ENCODE data around the gene STARD8.

The STARD8 gene

GRCh38 chrX:68692651-68693050 is 45.2 kb downstream of the STARD8 start:
- no peak for DNase-seq

DNA sequence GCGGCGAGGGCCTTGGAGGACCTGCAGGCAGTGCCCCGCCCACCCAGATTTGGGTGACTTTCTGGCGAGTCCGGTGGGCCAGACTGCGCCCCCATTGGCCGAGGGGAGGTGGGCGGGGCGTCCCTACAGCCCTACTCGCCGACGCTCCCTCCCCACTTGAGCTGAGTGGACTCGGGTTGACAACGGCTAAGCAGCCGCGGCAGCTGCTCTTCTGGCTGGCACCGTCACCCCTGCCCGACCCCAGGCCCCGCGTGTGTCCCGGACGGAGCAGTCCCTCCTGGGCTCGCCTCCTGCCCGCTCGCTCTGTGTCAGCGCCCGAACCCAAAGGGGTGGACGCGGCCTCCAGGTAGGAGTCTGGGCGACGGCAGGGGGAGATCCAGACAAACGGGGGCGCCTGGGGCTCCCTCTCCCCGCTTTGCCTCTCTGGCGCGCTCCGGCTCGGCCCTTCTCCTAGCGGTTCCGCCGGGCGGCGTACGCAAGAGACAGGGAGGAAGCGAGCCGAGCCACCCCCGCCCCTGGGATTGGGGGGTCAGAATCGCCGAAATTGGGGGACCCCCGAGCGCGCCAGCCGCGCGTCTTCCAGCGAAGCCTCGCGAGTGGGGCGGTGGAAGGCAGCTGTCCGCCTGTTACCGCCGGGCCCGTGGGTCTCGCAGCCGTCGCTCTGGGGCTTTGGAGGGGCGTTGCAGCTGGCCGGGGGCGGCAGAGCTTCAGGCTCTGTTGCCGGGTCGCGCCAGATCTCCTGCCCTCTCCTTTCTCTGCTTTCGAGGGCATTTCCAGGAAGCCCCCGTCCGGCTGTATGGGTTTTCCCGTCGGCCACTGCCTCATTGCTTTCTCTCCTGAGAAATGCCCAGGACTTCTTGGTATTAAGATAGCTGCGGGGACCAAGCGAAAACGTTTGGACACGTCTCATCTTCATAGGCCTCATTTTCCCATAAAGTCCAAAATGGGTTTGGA is 46.3 kb downstream of the STARD8 start:
- DNase-seq, result no peak

GRCh38 chrX:68694435-68695205 is 47.2 kb downstream of the STARD8 start:
- no peak for DNase-seq

DNA sequence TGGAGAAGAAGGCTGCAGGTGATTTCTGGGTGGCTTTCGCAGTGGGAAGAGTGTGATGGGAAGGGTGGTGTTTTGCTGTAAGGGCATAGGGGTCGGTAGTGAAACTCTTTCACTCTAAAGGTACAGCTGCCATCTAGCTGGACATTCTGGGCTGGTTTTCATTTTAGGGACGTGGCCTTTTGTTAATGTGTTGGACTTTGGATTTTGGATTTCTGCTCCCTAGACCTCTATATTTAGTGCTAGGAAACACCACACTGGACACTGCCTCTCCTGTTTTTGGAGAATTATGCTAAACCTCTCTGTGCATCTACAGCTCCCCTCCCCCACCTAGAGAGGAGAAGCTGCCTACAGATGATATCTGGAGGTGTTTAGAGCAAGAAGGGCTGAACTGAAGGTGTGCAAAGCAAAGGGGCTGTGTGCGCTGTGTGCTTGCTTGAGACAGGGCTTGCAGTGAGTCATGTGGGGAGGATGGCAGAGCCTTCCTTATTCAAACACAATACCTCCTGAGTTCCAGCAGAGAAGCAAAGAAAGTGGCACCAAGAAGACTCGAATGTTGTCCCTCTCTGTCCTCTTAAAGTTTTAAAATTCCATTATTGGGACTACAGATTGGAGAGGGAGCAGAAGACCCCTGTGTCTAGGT is 47.9 kb downstream of the STARD8 start:
- DNase-seq, result no peak

DNA sequence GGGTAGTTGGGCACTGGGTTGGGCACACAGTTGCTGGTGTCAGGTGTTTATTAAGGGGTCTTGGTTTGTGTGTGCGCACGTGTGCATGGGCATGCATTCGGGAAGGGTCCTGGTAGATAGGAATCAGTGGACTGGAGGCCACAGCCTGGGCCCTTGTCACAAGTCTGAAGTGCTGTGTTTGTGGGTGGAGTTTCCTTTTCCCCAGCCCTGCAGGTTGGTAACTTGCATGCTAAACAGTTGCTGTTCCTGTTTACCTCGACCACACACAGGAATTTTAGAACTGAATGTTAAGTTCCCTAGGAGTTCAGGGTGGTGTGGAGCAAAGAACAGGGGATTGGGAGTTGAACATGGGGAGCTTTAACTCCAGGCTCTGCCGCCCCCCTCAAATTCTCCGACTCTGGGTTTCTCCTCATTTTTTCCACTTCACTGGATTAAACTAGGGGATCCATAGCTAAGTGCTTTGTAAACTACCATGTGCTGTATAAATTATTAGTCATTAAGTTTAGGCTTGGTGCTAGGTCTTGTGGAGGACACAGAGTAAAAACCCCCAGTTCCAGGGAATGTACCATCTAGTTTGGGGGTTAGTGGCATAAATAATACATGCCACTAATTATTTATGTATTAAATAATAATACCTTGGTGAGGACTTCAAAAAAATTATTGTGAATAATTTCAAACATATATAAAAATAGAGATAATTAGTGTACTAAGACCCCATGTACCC is 49.0 kb downstream of the STARD8 start:
- DNase-seq, result no peak

- no peak for DNase-seq
Observed at GRCh38 chrX:68697036-68697435, 49.6 kb downstream of the STARD8 start.

DNA sequence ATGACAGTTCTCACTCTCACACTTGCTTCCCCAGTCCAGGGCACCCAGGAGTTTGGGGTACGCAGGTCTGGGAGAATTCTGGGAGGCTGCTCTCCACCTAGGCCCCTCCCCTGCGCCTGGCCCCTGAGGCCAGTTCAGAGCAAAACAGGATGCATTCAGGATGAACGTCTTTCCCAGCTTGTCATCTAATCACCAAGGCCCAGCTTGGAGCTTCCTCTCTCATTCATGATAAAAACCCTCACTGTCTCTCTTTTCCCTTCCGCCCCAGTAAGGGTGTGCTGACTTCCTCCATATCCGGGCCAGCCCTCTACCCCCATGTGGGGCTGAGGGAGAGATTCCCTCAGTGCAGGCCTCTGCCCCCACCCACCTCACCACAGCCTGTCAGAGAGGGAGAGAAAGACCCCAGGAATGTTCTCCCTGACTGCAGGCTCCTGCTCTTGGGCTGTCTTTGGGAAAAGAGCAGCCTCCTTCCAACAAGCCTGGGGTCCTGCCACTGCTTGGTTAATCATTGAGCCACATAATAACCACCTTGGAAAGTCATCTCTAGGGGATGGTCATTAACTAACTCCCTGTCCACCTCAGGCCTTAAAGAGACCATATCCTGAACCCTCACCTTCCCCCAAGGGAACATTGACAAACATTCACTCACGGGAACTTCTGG is 50.1 kb downstream of the STARD8 start:
- no peak for DNase-seq

GRCh38 chrX:68698942-68699341 is 51.5 kb downstream of the STARD8 start:
- no peak for DNase-seq

GRCh38 chrX:68699960-68700746 is 52.7 kb downstream of the STARD8 start:
- no peak for DNase-seq

- DNase-seq, result no peak
Observed at GRCh38 chrX:68703369-68703768, 55.9 kb downstream of the STARD8 start.

DNA sequence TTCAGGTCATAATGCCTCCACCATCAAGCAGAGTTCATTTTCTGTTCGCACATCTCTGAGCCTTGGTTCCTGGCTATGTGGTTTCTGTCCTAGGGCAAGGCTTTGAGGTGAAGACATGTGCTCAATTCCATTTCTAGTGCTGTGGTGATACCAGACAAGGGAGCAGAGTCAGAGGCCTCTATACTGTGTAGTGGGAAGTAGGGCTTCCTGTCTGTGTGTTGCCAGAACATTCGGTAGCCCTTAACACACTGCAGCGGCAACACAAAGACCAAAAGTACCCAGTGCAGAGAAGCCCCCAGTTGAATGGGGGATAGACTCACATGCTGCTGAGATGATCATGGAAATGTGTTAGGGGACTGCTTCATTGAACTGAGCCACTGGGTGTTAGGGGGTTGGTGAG is 56.4 kb downstream of the STARD8 start:
- DNase-seq, result no peak

- no peak for DNase-seq
Observed at GRCh38 chrX:68705986-68706385, 58.5 kb downstream of the STARD8 start.

DNA sequence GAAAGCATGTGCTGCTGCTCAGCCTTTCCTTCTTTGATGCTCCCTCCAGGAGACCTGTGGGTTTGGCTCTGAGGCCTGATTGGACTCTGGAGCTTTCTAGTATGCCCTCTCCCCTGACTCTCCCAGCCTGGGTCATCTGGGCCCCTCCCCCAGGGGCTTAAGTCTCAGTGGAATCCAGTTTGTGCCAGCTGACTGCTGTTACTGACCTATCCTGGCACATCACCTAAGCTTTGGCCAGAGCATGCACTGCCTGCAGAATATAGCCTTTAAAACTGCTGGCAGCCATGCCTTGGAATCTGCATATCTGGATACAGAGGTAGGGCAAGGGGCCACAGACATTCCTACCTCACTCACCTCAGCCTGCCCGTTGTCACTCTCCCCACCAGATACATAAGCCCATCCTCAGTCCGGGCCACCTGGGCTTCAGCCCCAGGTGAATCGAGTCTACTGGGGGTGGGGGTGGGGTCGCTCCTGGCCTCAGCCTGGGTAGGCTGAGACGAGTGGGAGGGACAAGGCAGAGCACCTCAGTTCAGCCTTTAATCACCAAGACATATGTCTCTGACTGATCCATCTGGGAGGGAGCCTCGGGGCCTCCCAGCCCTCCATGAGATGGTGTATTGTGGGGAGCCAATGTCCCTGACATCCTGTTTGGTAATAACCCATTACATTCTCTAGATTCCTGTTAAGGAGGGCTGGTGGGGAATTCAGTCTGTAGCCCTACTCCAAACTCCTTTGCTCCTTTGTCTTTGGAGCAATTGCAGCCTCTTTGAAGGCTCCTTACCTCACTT is 61.2 kb downstream of the STARD8 start:
- DNase-seq, result no peak

- no peak for DNase-seq
Observed at GRCh38 chrX:68710870-68711576, 63.6 kb downstream of the STARD8 start.

DNA sequence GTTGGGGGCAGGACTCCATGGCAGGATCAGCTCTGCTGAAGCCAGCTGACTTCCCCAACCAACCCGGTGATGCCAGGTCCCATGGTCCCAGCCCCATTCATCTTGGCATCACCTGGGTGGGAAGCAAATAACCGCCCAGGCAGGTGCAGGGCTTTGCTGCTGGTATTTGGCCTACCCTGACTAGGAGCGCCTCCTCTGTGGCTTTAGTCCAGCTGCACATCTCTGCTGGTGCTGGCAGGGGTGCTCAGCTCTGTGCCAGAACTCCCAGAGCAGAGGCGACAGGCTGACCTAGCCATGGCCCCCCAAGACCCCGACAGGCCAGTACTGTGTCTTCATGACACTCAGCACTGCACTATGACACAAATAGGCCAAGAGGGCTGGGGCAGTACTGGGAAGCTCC is 64.4 kb downstream of the STARD8 start:
- no peak for DNase-seq

DNA sequence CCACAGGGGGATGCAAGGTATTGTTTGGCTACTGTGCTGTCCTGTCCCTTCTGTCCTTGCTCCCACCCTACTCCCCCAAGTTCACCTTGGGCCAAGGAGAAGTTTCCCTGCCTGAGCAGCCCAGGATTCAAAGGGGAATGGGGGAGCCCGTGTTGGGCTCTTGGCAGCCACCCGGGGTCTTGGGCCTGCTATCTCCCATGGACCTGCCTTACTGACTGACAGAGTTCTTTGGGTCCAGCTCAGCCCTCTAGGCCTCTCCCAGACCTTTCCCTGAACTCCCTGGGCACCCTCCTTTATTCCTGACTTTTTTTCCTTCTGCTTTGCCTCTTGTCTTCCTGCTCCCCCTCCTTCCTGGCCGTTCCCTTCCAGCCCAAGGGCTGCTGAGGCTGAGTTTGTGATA is 67.4 kb downstream of the STARD8 start:
- DNase-seq, result no peak

DNA sequence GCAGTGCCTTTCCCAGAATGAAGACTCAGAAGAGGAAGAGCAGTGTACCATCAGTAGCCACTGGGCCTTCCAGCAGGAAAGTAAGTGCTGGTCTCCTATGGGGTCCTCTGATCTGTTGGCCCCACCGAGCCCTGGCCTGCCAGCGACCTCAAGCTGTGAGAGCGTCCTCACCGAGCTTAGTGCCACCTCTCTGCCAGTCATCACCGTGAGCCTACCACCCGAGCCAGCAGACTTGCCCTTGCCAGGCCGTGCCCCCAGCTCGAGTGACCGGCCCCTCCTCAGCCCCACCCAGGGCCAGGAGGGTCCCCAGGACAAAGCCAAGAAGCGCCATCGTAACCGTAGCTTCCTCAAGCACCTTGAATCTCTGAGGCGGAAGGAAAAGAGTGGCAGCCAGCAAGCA is 69.7 kb downstream of the STARD8 start:
- no peak for DNase-seq

- DNase-seq, result no peak
Observed at GRCh38 chrX:68717663-68718442, 70.4 kb downstream of the STARD8 start.

GRCh38 chrX:68718443-68718820 is 71.0 kb downstream of the STARD8 start:
- DNase-seq, result no peak

All from stimulated activated CD4-positive, alpha-beta T cell treated with anti-CD3 and anti-CD28 coated beads, Interleukin-4, amount 100 ng/mL, for 4 hours (primary cell).